ENCODE results near the gene BSG.

DNA sequence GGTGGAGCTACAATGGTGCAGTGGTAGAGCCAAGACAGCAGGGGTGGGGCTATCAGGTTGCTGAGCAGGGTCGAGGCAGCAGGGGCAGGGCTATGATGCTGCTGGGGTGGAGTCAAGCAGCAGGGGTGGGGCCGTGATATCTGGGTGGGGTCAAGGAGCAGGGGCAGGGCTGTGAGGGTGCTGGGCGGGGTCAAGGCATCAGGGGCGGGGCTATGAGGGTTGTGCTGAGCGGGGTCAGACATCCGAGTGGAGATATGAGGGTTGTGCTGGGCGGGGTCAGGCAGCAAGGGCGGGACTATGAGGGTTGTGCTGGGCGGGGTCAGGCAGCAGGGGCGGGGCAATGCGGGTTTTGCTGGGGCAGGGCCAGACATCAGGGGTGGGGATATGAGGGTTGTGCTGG lies 32.0 kb downstream of the BSG start:
- TF ChIP-seq, protein P1, sequence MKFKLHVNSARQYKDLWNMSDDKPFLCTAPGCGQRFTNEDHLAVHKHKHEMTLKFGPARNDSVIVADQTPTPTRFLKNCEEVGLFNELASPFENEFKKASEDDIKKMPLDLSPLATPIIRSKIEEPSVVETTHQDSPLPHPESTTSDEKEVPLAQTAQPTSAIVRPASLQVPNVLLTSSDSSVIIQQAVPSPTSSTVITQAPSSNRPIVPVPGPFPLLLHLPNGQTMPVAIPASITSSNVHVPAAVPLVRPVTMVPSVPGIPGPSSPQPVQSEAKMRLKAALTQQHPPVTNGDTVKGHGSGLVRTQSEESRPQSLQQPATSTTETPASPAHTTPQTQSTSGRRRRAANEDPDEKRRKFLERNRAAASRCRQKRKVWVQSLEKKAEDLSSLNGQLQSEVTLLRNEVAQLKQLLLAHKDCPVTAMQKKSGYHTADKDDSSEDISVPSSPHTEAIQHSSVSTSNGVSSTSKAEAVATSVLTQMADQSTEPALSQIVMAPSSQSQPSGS (tag by site-specific recombination; IDR thresholded peaks at IDR 0.05; ENCODE audit: low read depth) = no peak
- TF ChIP-seq ZNF24 (tag by site-specific recombination; IDR thresholded peaks at IDR 0.05) (no peak), ZNF138 (tag by site-specific recombination; IDR thresholded peaks at IDR 0.05; ENCODE audit: borderline replicate concordance) (no peak), MEIS1 (CRISPR knock-in tag; IDR thresholded peaks at IDR 0.05; ENCODE audit: borderline replicate concordance) (no peak)
- TF ChIP-seq, protein P2, sequence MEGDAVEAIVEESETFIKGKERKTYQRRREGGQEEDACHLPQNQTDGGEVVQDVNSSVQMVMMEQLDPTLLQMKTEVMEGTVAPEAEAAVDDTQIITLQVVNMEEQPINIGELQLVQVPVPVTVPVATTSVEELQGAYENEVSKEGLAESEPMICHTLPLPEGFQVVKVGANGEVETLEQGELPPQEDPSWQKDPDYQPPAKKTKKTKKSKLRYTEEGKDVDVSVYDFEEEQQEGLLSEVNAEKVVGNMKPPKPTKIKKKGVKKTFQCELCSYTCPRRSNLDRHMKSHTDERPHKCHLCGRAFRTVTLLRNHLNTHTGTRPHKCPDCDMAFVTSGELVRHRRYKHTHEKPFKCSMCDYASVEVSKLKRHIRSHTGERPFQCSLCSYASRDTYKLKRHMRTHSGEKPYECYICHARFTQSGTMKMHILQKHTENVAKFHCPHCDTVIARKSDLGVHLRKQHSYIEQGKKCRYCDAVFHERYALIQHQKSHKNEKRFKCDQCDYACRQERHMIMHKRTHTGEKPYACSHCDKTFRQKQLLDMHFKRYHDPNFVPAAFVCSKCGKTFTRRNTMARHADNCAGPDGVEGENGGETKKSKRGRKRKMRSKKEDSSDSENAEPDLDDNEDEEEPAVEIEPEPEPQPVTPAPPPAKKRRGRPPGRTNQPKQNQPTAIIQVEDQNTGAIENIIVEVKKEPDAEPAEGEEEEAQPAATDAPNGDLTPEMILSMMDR (tag by site-specific recombination; IDR thresholded peaks at IDR 0.05) = no peak
- TF ChIP-seq, protein P3, sequence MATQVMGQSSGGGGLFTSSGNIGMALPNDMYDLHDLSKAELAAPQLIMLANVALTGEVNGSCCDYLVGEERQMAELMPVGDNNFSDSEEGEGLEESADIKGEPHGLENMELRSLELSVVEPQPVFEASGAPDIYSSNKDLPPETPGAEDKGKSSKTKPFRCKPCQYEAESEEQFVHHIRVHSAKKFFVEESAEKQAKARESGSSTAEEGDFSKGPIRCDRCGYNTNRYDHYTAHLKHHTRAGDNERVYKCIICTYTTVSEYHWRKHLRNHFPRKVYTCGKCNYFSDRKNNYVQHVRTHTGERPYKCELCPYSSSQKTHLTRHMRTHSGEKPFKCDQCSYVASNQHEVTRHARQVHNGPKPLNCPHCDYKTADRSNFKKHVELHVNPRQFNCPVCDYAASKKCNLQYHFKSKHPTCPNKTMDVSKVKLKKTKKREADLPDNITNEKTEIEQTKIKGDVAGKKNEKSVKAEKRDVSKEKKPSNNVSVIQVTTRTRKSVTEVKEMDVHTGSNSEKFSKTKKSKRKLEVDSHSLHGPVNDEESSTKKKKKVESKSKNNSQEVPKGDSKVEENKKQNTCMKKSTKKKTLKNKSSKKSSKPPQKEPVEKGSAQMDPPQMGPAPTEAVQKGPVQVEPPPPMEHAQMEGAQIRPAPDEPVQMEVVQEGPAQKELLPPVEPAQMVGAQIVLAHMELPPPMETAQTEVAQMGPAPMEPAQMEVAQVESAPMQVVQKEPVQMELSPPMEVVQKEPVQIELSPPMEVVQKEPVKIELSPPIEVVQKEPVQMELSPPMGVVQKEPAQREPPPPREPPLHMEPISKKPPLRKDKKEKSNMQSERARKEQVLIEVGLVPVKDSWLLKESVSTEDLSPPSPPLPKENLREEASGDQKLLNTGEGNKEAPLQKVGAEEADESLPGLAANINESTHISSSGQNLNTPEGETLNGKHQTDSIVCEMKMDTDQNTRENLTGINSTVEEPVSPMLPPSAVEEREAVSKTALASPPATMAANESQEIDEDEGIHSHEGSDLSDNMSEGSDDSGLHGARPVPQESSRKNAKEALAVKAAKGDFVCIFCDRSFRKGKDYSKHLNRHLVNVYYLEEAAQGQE (tag by site-specific recombination; IDR thresholded peaks at IDR 0.05) = no peak
